ENCODE data around the gene ERFE.
A peak's percentile ranks its signal among the peaks of the same experiment; 100 is the strongest.
"Not testable (repeated sequence)": the region's sequence is repeated elsewhere in the genome, so short reads cannot be mapped to it uniquely, and the experiment has no call there.

The ERFE gene, protein sequence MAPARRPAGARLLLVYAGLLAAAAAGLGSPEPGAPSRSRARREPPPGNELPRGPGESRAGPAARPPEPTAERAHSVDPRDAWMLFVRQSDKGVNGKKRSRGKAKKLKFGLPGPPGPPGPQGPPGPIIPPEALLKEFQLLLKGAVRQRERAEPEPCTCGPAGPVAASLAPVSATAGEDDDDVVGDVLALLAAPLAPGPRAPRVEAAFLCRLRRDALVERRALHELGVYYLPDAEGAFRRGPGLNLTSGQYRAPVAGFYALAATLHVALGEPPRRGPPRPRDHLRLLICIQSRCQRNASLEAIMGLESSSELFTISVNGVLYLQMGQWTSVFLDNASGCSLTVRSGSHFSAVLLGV

DNA sequence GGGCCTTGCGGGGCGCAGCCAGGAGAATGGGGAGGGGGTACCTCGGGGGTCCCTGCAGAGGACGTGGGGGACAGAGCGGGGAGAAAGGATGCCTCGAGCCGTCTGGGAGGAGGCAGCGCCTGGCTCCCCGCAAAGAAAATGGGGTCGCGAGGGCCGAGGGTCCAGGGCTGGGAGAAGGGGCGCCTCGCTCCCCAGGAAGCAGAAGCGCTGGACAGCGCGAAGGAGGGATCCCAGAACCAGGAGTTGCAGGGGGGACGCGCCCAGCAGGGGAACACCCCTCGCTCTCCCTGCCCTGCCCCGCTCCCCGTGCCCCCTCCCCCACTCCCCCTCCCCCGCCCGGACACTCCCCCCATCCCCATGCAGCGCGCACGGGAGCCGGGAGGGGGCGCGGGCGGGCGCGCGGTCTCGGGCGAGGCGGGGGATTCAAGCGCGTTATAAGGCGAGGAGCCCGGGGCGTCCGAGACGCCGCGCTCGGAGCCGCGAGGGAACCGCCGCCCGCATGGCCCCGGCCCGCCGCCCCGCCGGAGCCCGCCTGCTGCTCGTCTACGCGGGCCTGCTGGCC lies at the start of gene ERFE:
ERFE (plus strand) TSS at position 462 of the 562 bp plus-strand sequence; CDS start at position 500, 38 bp downstream.
- Histone ChIP-seq H3K36me3 (ENCODE audit: control insufficient read depth, low read depth, low read length) (no peaks in the 10 kb centered on the region), H3K9me3 (ENCODE audit: control insufficient read depth, low read depth, low read length) (no peaks in the 10 kb centered on the region), H3K27me3 (ENCODE audit: control insufficient read depth, insufficient read depth, low read length) (peaks cover 48% of the 10 kb centered on the region), H3K9ac (ENCODE audit: low read length) (no peak within 1 kb of the TSS), H3K4me1 (ENCODE audit: control insufficient read depth, low read depth, low read length) (no peaks in the 10 kb centered on the region), H3K27ac (ENCODE audit: low read length) (no peak within 1 kb of the TSS), H3K4me3 (ENCODE audit: low read length) (peak within 1 kb of the TSS; percentile 66)

DNA sequence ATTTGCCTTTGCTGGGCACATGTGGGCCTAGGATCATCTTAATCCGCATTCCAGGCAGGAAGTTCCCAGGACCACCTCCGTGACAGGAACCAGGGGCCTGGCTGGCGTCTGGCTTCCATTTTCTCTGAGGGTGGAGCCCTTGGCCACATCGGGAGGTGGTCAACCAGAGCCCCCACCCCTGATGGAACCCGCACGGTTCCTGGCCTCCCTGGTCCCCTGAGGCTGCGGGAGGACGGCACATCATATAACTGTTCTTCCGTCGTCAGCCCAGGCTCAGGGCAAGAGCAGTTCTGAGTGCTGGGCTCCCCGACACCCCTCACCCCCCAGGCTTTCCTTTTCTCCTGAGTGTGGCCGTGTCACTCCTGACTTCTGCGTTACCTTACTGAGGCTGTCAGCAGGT lies 45.2 kb upstream of the ERFE start:
- H3K27ac ChIP-seq (ENCODE audit: low read length), result no peak overlapping the region
- H3K9me3 ChIP-seq (ENCODE audit: control insufficient read depth, low read depth, low read length), result no peaks in the 10 kb centered on the region
- H3K4me3 ChIP-seq (ENCODE audit: low read length), result no peak overlapping the region
- no peaks in the 10 kb centered on the region for H3K36me3 ChIP-seq (ENCODE audit: control insufficient read depth, low read depth, low read length)
- peaks cover 3% of the 10 kb centered on the region for H3K4me1 ChIP-seq (ENCODE audit: control insufficient read depth, low read depth, low read length)
- no peak overlapping the region for H3K9ac ChIP-seq (ENCODE audit: low read length)
- no peaks in the 10 kb centered on the region for H3K27me3 ChIP-seq (ENCODE audit: control insufficient read depth, insufficient read depth, low read length)

DNA sequence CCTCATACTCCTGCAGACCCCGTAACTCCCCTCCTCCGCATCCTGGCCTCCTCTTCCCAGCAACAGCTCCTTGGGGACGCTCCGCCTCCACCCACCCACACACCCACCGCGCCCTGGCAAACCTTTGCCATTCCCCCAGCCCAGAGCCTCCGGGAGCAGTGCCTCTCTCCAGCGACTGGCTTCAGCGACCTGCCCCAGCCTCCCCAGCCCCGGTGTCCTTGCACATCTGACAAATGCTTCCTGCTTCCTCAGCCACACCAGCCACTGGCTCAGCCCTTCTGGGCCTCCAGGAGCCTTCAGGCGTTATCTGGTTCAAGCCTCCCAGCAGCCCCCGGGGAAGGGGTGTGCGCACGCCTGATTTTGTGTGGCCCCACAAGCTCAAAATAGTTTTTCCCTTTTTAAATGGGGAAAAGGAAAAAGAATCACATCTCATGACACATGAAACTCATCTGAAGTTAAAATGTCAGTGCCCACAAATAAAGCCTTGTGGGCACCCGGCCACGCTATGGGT lies 44.4 kb upstream of the ERFE start:
- H3K4me1 ChIP-seq (ENCODE audit: control insufficient read depth, low read depth, low read length), result no peaks in the 10 kb centered on the region
- no peak overlapping the region for H3K9ac ChIP-seq (ENCODE audit: low read length)
- H3K9me3 ChIP-seq (ENCODE audit: control insufficient read depth, low read depth, low read length), result no peaks in the 10 kb centered on the region
- no peaks in the 10 kb centered on the region for H3K36me3 ChIP-seq (ENCODE audit: control insufficient read depth, low read depth, low read length)
- no peak overlapping the region for H3K27ac ChIP-seq (ENCODE audit: low read length)
- no peak overlapping the region for H3K4me3 ChIP-seq (ENCODE audit: low read length)
- H3K27me3 ChIP-seq (ENCODE audit: control insufficient read depth, insufficient read depth, low read length), result no peaks in the 10 kb centered on the region

DNA sequence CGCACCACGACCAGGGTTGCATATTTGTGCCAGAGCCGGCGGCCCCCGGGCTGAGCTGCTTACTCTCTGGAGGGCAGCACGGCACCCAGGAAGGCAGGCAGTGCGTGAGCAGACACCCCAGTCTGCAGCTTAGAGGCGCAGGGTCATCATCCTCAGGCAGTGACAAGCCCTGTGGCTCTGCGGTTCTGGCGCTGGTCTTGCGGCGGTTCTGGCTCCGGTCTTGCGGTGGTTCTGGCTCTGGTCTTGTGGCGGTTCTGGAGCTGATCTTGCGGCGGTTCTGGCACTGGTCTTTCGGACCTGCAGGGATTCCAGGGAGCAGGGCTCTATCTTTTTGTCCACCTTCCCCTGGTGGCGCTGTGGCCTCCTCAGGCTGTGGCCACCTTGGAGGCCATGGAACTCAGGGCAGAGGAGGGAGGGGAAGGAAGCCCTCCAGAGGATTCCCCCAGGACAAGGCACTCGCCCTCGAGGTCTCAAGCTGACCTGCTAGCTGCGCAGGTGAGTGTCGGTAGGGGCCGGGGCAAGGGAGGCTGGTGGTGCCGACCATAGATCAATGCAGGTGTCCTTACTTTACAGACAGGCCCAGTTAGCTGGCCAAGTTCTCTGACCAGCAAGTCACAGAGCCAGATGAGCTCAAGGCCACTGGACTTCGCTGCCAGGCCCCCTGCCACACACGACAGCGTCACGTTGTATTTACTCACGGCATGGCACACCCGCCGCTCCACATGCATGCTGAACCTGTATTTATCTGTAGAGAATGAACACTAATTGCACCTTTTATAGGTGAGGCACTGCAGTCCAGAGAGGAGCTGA lies 43.7 kb upstream of the ERFE start:
- no peak overlapping the region for H3K27ac ChIP-seq (ENCODE audit: low read length)
- H3K36me3 ChIP-seq (ENCODE audit: control insufficient read depth, low read depth, low read length), result no peaks in the 10 kb centered on the region
- H3K9ac ChIP-seq (ENCODE audit: low read length), result no peak overlapping the region
- no peaks in the 10 kb centered on the region for H3K27me3 ChIP-seq (ENCODE audit: control insufficient read depth, insufficient read depth, low read length)
- H3K4me3 ChIP-seq (ENCODE audit: low read length), result no peak overlapping the region
- H3K4me1 ChIP-seq (ENCODE audit: control insufficient read depth, low read depth, low read length), result no peaks in the 10 kb centered on the region
- no peaks in the 10 kb centered on the region for H3K9me3 ChIP-seq (ENCODE audit: control insufficient read depth, low read depth, low read length)

DNA sequence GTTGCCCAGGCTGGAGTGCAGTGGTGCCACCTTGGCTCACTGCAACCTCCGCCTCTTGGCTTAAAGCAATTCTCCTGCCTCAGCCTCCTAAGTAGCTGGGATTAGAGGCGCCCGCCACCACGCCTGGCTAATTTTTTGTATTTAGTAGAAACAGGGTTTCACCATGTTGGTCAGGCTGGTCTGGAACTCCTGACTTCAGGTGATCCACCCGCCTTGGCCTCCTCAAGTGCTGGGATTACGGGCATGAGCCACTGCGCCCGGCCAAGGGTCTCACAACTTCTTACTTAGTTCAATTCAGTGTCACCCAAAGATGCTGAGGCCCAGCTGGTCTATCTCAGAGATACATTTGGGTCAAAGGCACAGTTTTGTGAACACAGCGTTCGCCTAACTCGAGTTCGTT lies 43.1 kb upstream of the ERFE start:
- not testable (repeated sequence) for H3K27me3 ChIP-seq (ENCODE audit: control insufficient read depth, insufficient read depth, low read length); H3K9ac ChIP-seq (ENCODE audit: low read length); H3K4me1 ChIP-seq (ENCODE audit: control insufficient read depth, low read depth, low read length); H3K4me3 ChIP-seq (ENCODE audit: low read length); H3K27ac ChIP-seq (ENCODE audit: low read length); H3K36me3 ChIP-seq (ENCODE audit: control insufficient read depth, low read depth, low read length); H3K9me3 ChIP-seq (ENCODE audit: control insufficient read depth, low read depth, low read length)

DNA sequence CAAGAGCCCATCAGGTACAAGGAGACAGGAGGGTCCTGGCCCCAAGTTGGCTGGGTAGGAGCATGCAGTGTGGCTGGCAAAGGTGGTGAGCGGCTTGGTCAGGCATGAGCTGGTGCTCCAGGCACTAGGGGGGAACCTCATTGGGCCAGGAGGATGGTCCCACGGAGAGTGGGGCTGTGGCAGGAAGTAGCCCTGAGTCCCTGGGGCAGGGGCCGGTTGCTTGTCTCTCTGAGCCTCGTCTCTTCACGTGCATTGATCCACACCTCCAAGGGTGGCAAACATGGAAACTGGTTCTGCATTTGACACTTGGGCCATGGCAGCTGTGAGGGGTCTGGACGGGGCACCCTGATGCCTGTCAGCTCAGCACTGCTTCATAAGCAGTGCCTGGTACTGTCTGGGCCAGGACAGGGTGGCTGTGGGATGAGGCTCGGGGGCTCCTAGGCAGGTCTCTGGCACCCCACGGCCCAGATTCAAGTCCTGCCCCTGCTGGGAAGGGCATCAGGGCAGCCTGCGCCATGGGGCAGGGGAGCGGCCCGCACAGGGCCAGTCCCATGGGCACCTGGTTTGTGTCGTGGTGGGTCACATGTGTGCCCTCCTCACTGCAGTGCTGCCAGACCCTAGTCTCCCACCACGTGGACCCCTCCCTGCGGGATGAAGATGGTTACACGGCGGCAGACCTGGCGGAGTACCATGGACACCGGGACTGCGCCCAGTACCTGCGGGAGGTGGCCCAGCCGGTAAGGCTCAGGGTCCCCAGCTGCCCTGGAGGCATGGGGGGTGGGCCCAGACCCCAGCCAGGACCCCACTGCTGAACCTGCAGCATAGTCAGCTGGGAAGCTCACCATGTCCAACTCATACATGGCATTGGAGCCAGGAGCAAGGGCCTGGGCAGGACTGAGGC lies 42.2 kb upstream of the ERFE start:
- Histone ChIP-seq H3K4me1 (ENCODE audit: control insufficient read depth, low read depth, low read length) (no peaks in the 10 kb centered on the region), H3K4me3 (ENCODE audit: low read length) (no peak overlapping the region), H3K9ac (ENCODE audit: low read length) (no peak overlapping the region), H3K9me3 (ENCODE audit: control insufficient read depth, low read depth, low read length) (no peaks in the 10 kb centered on the region), H3K27me3 (ENCODE audit: control insufficient read depth, insufficient read depth, low read length) (no peaks in the 10 kb centered on the region), H3K27ac (ENCODE audit: low read length) (no peak overlapping the region), H3K36me3 (ENCODE audit: control insufficient read depth, low read depth, low read length) (no peaks in the 10 kb centered on the region)

DNA sequence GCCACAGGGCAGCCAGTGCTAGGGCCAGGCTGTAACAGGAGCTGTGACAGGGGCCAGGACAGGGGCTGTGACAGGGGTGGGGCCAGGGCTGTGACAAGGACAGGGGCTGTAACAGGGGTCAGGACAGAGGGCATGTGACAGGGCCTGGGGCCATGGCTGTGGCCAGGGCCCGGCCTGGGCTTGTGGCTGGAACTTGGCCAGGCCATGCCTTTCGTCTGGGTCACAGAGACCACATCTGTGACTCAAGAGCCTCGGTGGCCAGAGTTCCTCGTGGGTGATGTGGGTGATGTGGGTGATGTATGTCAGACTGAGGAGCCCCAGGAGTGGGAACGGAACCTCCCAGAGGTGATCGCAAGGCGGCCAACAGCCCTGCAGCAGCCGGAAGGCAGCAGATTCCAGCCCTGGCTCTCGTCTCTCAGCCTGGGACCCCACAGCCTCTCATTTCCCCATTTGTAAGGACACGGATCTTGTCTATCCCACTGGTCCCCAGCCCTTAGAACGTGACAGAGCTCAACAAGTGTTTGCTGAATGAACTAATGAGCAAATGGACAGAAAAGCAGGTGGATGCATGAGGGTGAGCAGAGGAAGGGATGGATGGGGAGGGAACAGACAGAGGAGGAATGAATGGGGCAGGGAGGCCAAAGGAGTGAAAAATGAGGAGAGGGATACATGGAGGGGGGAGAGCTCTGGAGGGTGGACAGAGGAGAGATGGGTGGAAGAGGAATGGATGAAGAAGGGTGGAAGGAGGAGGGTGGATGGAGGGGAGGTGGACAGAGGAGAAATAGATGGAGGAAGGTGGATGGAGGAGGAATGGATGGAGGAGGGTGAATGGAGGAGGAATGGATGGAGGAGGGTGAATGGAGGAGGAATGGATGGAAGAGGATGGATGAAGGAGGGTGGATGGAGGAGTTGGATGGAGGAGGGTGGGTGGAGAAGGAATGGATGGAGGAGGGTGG lies 41.3 kb upstream of the ERFE start:
- Histone ChIP-seq H3K9ac (ENCODE audit: low read length) (no peak overlapping the region), H3K36me3 (ENCODE audit: control insufficient read depth, low read depth, low read length) (no peaks in the 10 kb centered on the region), H3K9me3 (ENCODE audit: control insufficient read depth, low read depth, low read length) (no peaks in the 10 kb centered on the region), H3K27me3 (ENCODE audit: control insufficient read depth, insufficient read depth, low read length) (no peaks in the 10 kb centered on the region), H3K4me3 (ENCODE audit: low read length) (no peak overlapping the region), H3K4me1 (ENCODE audit: control insufficient read depth, low read depth, low read length) (no peaks in the 10 kb centered on the region), H3K27ac (ENCODE audit: low read length) (no peak overlapping the region)

DNA sequence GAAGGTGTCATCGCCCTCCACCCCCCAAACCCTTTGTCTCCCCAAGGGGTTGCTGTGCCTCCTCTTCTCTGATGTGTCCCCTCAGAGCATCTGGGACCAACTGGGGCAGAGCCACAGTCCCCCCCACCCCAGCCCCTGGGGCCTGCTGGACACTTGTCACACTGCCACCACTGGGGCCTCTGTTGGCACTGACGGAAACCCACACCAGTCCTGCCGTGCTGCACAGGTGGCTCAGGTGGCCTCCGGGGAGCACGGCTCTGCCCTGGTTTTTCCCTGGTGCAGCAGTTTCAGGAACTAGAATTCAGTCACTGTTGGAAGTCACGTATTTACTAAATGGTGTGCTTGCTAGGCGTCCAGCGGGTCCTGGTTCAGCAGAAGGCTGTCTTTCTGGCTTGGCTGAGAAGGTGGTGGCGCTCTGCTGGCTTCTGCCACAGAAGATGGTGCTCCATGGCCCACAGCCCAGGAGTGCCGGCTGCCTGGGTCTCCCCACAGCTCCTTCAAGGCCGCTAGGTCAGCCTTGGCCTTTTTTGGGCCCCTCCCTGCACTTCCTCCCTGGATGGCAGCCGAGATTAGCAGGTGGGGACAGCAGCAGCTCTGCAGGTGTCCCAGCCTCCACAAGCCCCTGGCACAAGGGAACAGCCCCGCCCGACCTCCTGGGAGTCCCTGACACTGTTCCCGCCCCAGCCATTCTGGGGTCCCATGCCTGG lies 38.9 kb upstream of the ERFE start:
- no peak overlapping the region for H3K9ac ChIP-seq (ENCODE audit: low read length)
- no peaks in the 10 kb centered on the region for H3K9me3 ChIP-seq (ENCODE audit: control insufficient read depth, low read depth, low read length)
- no peaks in the 10 kb centered on the region for H3K27me3 ChIP-seq (ENCODE audit: control insufficient read depth, insufficient read depth, low read length)
- no peak overlapping the region for H3K4me3 ChIP-seq (ENCODE audit: low read length)
- no peaks in the 10 kb centered on the region for H3K36me3 ChIP-seq (ENCODE audit: control insufficient read depth, low read depth, low read length)
- H3K4me1 ChIP-seq (ENCODE audit: control insufficient read depth, low read depth, low read length), result no peaks in the 10 kb centered on the region
- H3K27ac ChIP-seq (ENCODE audit: low read length), result no peak overlapping the region

DNA sequence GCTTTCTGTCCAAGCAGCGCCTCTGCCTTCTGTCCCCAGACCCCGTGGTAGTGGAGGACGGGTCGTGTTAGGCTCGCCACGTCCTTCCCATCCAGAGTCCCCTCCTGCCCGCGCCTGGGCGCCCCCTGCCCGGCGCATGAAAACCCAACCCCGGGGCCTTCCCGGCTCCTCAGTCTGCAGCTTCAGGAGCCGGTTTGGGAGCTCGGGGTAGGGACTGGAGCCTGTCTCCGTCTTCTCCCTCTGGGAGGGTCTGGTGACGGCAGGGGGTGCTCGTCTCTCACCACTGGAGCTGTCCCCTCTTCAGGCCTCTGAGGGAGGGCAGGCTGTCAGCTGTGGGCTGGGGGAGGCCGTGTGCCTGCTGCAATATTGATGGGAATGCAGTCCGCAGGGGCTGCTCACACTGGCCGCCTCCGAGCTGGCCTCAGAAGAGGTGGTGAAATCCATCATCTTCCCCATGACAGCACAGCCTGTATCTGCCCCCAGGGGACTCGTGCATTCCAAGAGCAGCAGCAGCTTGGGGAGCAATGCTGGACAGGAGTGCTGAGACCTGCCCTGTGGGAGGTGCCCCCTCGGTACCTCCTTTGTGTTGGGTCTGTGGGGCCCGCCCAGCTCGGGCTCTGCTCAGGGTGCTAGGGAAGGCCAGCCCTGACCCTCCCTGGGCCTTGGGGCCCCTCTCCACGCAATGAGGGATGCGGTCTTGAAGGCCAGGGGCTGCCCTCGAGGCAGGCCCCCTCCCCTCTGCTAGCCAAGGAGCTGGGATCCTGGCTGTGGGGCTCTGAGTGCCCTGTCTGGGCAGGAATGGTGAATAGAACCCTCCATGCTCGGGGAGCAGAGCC lies 38.1 kb upstream of the ERFE start:
- Histone ChIP-seq H3K27ac (ENCODE audit: low read length) (no peak overlapping the region), H3K27me3 (ENCODE audit: control insufficient read depth, insufficient read depth, low read length) (no peaks in the 10 kb centered on the region), H3K4me3 (ENCODE audit: low read length) (no peak overlapping the region), H3K9me3 (ENCODE audit: control insufficient read depth, low read depth, low read length) (no peaks in the 10 kb centered on the region), H3K36me3 (ENCODE audit: control insufficient read depth, low read depth, low read length) (no peaks in the 10 kb centered on the region), H3K9ac (ENCODE audit: low read length) (no peak overlapping the region), H3K4me1 (ENCODE audit: control insufficient read depth, low read depth, low read length) (no peaks in the 10 kb centered on the region)
